GM18498 (cell line): ENCODE data around the gene RAB11FIP4.
"Not testable (repeated sequence)": the region's sequence is repeated elsewhere in the genome, so short reads cannot be mapped to it uniquely, and the experiment has no call there.

ENCODE experiments used
- ATAC-seq: cut with Tn5 transposase; IDR thresholded peaks from one replicate; pipeline ENCODE4 v1.9.1; 2021; ENCODE audit warnings: mild to moderate bottlenecking, moderate library complexity; ENCODE audit not compliant: unreplicated experiment

RAB11FIP4 gene

GRCh38 chr17:31431852-31432658 is 40.6 kb downstream of the RAB11FIP4 start:
- ATAC-seq = no peak

- no peak for ATAC-seq
Observed at GRCh38 chr17:31433091-31433790, 41.8 kb downstream of the RAB11FIP4 start.

- ATAC-seq = no peak
Observed at GRCh38 chr17:31433811-31434726, 42.6 kb downstream of the RAB11FIP4 start.

GRCh38 chr17:31434727-31435050 is 43.2 kb downstream of the RAB11FIP4 start:
- no peak for ATAC-seq

- no peak for ATAC-seq
Observed at GRCh38 chr17:31435581-31435980, 44.1 kb downstream of the RAB11FIP4 start.

GRCh38 chr17:31437720-31438400 is 46.4 kb downstream of the RAB11FIP4 start:
- ATAC-seq = no peak

GRCh38 chr17:31439716-31440115 is 48.2 kb downstream of the RAB11FIP4 start:
- no peak for ATAC-seq

GRCh38 chr17:31442276-31442675 is 50.8 kb downstream of the RAB11FIP4 start:
- ATAC-seq = no peak

GRCh38 chr17:31442856-31443255 is 51.4 kb downstream of the RAB11FIP4 start:
- ATAC-seq = not testable (repeated sequence)

- ATAC-seq = no peak
Observed at GRCh38 chr17:31443386-31443785, 51.9 kb downstream of the RAB11FIP4 start.

GRCh38 chr17:31444026-31444425 is 52.6 kb downstream of the RAB11FIP4 start:
- no peak for ATAC-seq

- ATAC-seq = no peak
Observed at GRCh38 chr17:31446195-31446967, 54.9 kb downstream of the RAB11FIP4 start.

- no peak for ATAC-seq
Observed at GRCh38 chr17:31448467-31449077, 57.1 kb downstream of the RAB11FIP4 start.

- ATAC-seq = no peak
Observed at GRCh38 chr17:31449111-31449510, 57.6 kb downstream of the RAB11FIP4 start.

- no peak for ATAC-seq
Observed at GRCh38 chr17:31449746-31450145, 58.3 kb downstream of the RAB11FIP4 start.

- no peak for ATAC-seq
Observed at GRCh38 chr17:31452101-31452500, 60.6 kb downstream of the RAB11FIP4 start.

GRCh38 chr17:31452561-31453110 is 61.2 kb downstream of the RAB11FIP4 start:
- ATAC-seq = no peak

GRCh38 chr17:31453896-31454295 is 62.4 kb downstream of the RAB11FIP4 start:
- no peak for ATAC-seq

GRCh38 chr17:31456814-31457213 is 65.3 kb downstream of the RAB11FIP4 start:
- no peak for ATAC-seq
